HL-60 (cell line): ENCODE results near the gene CDA.

ENCODE experiments used
- DNase-seq, 2 experiments: peaks; one replicate each; pipeline ENCODE4 v3.0.0-alpha.2; 2010 to 2020; ENCODE audit warnings: low read depth in 1 of 2, low spot score in 1 of 2
- H3K27ac ChIP-seq: fragments of 250-450 bp; sonication (Bioruptor Pico); replicated peaks from 2 replicates; pipeline ENCODE4 v1.5.1; 2020; ENCODE audit warnings: mild to moderate bottlenecking, moderate library complexity
- H3K27me3 ChIP-seq: fragments of 250-450 bp; sonication (Bioruptor Pico); 2 replicates; pipeline ENCODE4 v1.5.1; 2021; ENCODE audit warnings: mild to moderate bottlenecking, moderate library complexity; ENCODE audit not compliant: insufficient read depth, poor library complexity, severe bottlenecking
- H3K4me3 ChIP-seq: replicated peaks from 2 replicates; pipeline ENCODE4 v1.5.1; 2011; ENCODE audit warnings: mild to moderate bottlenecking, control low read depth, low read length; ENCODE audit not compliant: insufficient read depth
- GABPA ChIP-seq: IDR thresholded peaks from 2 replicates; pipeline ENCODE4 v1.6.1; 2012; ENCODE audit warnings: low read depth
- POLR2AphosphoS5 ChIP-seq: IDR thresholded peaks from 2 replicates; pipeline ENCODE4 v1.6.1; 2012; ENCODE audit warnings: low read depth
- REST ChIP-seq: IDR thresholded peaks from 2 replicates; pipeline ENCODE4 v1.6.1; 2012; ENCODE audit warnings: low read depth; ENCODE audit not compliant: insufficient replicate concordance
- SPI1 ChIP-seq: IDR thresholded peaks from 2 replicates; pipeline ENCODE4 v1.6.1; 2012; ENCODE audit warnings: low read depth, mild to moderate bottlenecking, borderline replicate concordance
- TF ChIP-seq, protein P1 (sequence below): IDR thresholded peaks from one replicate; pipeline ENCODE4 v1.5.1; 2011; ENCODE audit warnings: low read length, control low read depth, inconsistent platforms; ENCODE audit not compliant: insufficient read depth

CDA gene

GRCh38 chr1:20551945-20552727 lies 36.8 kb upstream of the CDA start, which contains the start of gene FAM43B:
TSS of gene FAM43B (plus strand) at chr1:20552573. CDS start at chr1:20552974, 401 bp downstream.
- no peak for TF ChIP-seq SPI1
- TF ChIP-seq, protein P1, sequence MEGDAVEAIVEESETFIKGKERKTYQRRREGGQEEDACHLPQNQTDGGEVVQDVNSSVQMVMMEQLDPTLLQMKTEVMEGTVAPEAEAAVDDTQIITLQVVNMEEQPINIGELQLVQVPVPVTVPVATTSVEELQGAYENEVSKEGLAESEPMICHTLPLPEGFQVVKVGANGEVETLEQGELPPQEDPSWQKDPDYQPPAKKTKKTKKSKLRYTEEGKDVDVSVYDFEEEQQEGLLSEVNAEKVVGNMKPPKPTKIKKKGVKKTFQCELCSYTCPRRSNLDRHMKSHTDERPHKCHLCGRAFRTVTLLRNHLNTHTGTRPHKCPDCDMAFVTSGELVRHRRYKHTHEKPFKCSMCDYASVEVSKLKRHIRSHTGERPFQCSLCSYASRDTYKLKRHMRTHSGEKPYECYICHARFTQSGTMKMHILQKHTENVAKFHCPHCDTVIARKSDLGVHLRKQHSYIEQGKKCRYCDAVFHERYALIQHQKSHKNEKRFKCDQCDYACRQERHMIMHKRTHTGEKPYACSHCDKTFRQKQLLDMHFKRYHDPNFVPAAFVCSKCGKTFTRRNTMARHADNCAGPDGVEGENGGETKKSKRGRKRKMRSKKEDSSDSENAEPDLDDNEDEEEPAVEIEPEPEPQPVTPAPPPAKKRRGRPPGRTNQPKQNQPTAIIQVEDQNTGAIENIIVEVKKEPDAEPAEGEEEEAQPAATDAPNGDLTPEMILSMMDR = no peak
- TF ChIP-seq REST = no peak
- no peak for TF ChIP-seq POLR2AphosphoS5
- no peak for TF ChIP-seq GABPA
- no peak within 1 kb of the TSS for H3K27ac ChIP-seq
- no peak within 1 kb of the TSS for H3K4me3 ChIP-seq
- peaks cover 53% of the 10 kb centered on the region for H3K27me3 ChIP-seq
- no peak for DNase-seq

- H3K27ac ChIP-seq = no peak overlapping the region
- no peak for TF ChIP-seq SPI1
- TF ChIP-seq, protein P1 = no peak
Measured at GRCh38 chr1:20552728-20553445, 36.0 kb upstream of the CDA start.

DNA sequence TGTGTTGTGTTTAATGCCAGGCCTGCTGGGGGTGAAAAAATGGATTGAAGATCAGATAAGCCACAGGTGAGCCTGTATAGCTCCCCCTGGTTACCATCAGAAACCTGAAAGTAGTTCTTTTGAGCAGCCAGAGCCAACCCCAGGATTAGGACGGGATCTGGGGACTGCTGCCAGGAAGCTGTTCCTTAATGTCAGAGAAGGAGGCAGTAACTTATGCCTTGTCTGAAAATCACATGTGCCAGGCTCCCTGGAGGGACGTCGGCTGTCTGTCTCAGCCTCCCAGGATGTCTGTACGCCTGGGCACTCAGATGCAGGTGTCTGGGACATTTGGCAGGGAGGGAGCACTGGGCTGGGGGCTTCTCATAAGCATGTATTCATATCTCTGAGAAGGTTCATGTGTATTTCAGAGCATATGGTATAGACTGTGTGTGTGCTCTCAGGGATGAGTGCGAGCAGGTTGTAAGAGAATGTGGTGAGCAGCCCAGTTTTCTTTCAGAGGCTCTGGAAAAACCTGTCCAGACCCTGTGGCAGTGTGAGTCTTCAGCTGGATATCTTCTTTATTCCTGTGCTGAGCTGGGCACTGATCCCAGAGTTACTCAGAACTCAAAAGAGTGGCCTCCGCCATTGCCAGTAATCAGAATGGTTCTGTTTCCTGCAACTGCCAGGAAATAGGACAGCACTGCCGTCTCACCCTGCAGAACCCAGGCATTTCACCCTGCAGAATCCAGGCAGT lies 33.7 kb upstream of the CDA start:
- no peak for DNase-seq
- Histone ChIP-seq H3K4me3 (no peak overlapping the region), H3K27me3 (peaks cover 51% of the 10 kb centered on the region), H3K27ac (no peak overlapping the region)
- TF ChIP-seq REST (no peak), SPI1 (no peak), GABPA (no peak), POLR2AphosphoS5 (no peak)
- TF ChIP-seq, protein P1 = no peak

More at GRCh38 chr1:20552728-20553445, 36.0 kb upstream of the CDA start:
- Histone ChIP-seq H3K27me3 (peaks cover 54% of the 10 kb centered on the region), H3K4me3 (no peak overlapping the region)
- DNase-seq = no peak
